HG03442 (cell line): ENCODE results near the gene ATP6V1C2.

Experiments used
- ATAC-seq: cut with Tn5 transposase; IDR thresholded peaks from one replicate; pipeline ENCODE4 v1.9.1; 2021; ENCODE audit warnings: mild to moderate bottlenecking, moderate library complexity; ENCODE audit not compliant: unreplicated experiment

ATP6V1C2 gene

GRCh38 chr2:10832203-10832936 lies 110.9 kb downstream of the ATP6V1C2 start:
- ATAC-seq = peak; percentile 73

DNA sequence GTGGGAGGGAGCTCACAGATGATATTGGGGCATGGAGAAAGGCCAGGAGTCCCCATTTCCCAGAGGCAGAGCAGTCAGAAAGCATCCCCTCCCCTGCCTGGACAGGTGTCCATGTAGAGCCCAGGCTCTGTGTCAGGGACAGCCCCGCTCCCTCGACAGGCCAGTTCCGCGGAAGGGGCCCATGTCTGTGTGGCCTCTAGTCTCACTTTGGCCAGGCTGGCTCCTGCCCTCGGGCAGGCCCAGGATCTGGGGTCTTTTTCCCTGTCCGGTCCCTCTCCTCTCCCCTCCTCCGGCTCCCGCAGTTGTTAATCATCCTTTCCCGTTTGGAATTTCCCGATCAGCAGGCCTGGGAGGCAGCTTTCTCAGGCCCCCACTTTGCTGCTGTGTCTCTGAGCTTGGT lies 111.6 kb downstream of the ATP6V1C2 start:
- ATAC-seq = no peak

DNA sequence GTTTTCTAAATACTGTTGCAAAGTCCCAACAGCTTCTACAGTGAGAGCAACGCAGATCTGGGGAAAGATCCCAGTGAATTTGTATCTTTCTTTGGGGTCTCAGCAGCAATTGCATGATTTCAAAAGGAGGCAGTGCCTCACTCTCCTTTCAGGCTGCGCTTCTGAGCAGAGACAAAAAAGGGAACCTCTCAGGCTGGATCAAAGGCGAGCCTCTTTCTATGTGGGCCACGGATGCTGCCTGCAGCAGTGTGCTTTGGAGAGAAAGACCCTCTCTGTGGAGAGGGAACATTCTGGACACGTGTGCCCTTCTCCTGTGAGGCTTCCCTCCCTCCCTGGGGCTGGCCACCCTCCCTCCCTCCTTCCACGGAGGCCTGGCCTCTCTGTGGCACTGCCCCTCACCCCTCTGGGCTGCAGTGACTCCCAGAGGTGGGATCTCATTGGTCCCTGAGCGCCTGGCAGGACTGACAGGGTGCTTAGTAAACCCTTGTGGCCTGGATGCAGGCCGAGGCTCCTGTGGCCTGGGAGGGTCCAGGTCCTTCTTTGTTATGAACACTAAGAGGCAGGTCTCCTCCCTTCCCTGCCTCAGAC lies 112.7 kb downstream of the ATP6V1C2 start:
- ATAC-seq = no peak
